Activated CD8-positive, alpha-beta T cell treated with anti-CD3 and anti-CD28 coated beads for 36 hours (primary cell): ENCODE results near the gene LAG3. TPM values are rescaled to one million over a fixed set of nuclear protein-coding genes. Genes with fewer than 3 reads are reported as not detected.

ENCODE experiments used
- ATAC-seq: fragments of 200-7000 bp; cut with Tn5 transposase; one replicate; pipeline ENCODE4 v1.10.0; 2021; ENCODE audit warnings: mild to moderate bottlenecking, moderate library complexity
- CTCF ChIA-PET: fragments of 350-600 bp; sonication (Branson Sonifier 250); formaldehyde crosslinking; loops from one replicate; lab custom pipeline; 2021; ENCODE audit warnings: antibody characterized with exemption; lab: Charles Lee
- POLR2A ChIA-PET: fragments of 350-600 bp; sonication (Branson Sonifier 250); formaldehyde crosslinking; loops from one replicate; lab custom pipeline; 2021; ENCODE audit warnings: antibody characterized with exemption; lab: Charles Lee
- DNase-seq: peaks from one replicate; pipeline ENCODE4 v3.0.0-alpha.2; 2020
- H3K27ac Mint-ChIP-seq: one replicate; pipeline ENCODE4 v1.8.0; 2021; ENCODE audit warnings: mild to moderate bottlenecking, mixed read lengths
- H3K27me3 Mint-ChIP-seq: one replicate; pipeline ENCODE4 v1.8.0; 2021; ENCODE audit warnings: mixed read lengths
- H3K36me3 Mint-ChIP-seq: one replicate; pipeline ENCODE4 v1.8.0; 2021; ENCODE audit warnings: low read depth, mixed read lengths
- H3K4me1 Mint-ChIP-seq: one replicate; pipeline ENCODE4 v1.8.0; 2021; ENCODE audit warnings: low read depth, mixed read lengths
- H3K4me3 Mint-ChIP-seq: one replicate; pipeline ENCODE4 v1.8.0; 2021; ENCODE audit warnings: mild to moderate bottlenecking, moderate library complexity, mixed read lengths
- H3K9me3 Mint-ChIP-seq: one replicate; pipeline ENCODE4 v1.8.0; 2021; ENCODE audit warnings: mixed read lengths
- CTCF ChIP-seq: fragments of 200-600 bp; IDR thresholded peaks from one replicate; pipeline ENCODE4 v1.8.0; 2022; ENCODE audit warnings: antibody characterized with exemption, mild to moderate bottlenecking
- intact Hi-C: fragments of 100-400 bp; cut with micrococcal nuclease; formaldehyde crosslinking; loops from one replicate; pipeline ENCODE4 v1.10.0; 2022
- total RNA-seq, 2 experiments: library from RNA; stranded (reverse); gene quantifications; one replicate each; pipeline ENCODE4 v1.2.3, GENCODE V29; 2021

LAG3 gene
- total RNA-seq = 100 to 1,000 TPM; 264 to 268 TPM

DNA sequence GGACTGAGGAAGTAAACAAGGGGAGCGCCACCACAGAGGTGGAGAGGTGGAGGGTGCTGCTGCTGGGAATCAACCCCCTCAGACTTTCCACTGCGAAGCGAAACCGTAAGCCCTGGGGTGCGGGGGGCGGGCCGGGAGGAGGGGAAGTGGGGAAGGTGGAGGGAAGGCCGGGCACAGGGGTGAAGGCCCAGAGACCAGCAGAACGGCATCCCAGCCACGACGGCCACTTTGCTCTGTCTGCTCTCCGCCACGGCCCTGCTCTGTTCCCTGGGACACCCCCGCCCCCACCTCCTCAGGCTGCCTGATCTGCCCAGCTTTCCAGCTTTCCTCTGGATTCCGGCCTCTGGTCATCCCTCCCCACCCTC is at the start of gene LAG3:
Gene LAG3 (plus strand): TSS at position 190 of the 365 bp plus-strand sequence. CDS start 333 bp downstream, outside the sequence.
- Mint-ChIP-seq H3K27me3 (peaks cover 7% of the 10 kb centered on the region), H3K4me1 (peaks cover 63% of the 10 kb centered on the region), H3K9me3 (no peaks in the 10 kb centered on the region), H3K4me3 (peak within 1 kb of the TSS; percentile 89), H3K27ac (peak within 1 kb of the TSS; percentile 87), H3K36me3 (peaks cover 65% of the 10 kb centered on the region)
- DNase-seq (peak; percentile 84), ATAC-seq (peak; percentile 33)
- no peak for TF ChIP-seq CTCF
- CTCF ChIA-PET = interaction anchor here (1.3 to 5.8 kb wide), 5 partner anchors 8 to 53 kb away, joined by 3 to 77 read pairs (median 4); partner anchors contain the start of genes COPS7A and MLF2
- POLR2A ChIA-PET = interaction anchor here (0.9 to 2.2 kb wide), 10 partner anchors 13 to 171 kb away, joined by 3 to 11 read pairs (median 4); partner anchors contain the start of genes C12orf57, COPS7A, MLF2 and RNU7-1
- intact Hi-C loops = no loop called here

GRCh38 chr12:6722863-6723262 is 49.5 kb upstream of the LAG3 start:
- Mint-ChIP-seq H3K27ac (peak overlapping the region; percentile 97), H3K36me3 (peaks cover 10% of the 10 kb centered on the region), H3K9me3 (no peaks in the 10 kb centered on the region), H3K27me3 (no peaks in the 10 kb centered on the region), H3K4me3 (peak overlapping the region; percentile 85), H3K4me1 (peaks cover 24% of the 10 kb centered on the region)
- ChIA-PET POLR2A (interaction anchor here (0.7 to 2.5 kb wide), 8 partner anchors 13 to 129 kb away, joined by 3 to 22 read pairs (median 6); partner anchors contain the start of genes CDCA3, LAG3, MLF2 and USP5), CTCF (interaction anchor here (0.9 to 2.8 kb wide), 18 partner anchors 9 to 129 kb away, joined by 3 to 33 read pairs (median 7); partner anchors contain the start of genes CDCA3, MLF2, PTMS and USP5)
- no peak for TF ChIP-seq CTCF
- no peak for DNase-seq
- intact Hi-C loops = no loop called here
- no peak for ATAC-seq

DNA sequence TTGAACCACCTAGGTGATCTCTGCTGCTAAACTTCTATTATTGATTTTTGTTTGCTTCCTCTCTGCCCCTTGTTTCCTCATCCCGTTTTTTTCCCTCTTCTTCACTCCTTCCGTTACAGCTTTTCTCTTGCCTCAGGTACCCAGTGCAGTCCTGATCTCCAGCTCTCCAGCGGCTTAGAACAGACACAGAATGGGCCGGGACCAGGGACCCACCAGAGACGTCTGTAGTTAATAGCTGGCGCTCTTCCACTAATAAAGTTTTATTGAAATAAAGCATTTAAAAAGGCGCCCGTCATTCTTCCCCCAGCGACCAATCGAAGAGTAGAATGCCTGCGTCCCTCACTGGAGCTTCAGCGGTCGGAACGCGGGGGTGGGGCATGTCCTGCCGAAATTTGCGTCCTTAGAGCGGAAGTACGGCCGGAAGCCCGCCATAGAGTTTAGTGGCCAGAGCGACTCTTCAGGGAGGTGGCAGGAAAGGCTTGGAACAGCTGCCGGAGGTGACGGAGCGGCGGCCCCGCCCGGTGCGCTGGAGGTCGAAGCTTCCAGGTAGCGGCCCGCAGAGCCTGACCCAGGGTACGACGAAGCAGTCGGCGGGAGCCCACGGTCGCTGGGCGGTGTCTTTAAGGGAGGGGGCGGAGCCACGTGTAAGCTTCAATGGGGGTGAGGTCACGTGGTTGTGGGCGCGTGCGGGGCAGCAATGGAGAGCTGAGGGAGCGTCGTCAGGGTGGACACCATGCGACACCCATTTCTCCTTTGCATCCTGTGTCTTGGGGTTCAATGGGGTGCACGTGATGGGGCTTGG is 48.5 kb upstream of the LAG3 start, which contains the start of gene COPS7A:
Gene COPS7A (plus strand): TSS at position 440 of the 802 bp plus-strand sequence. CDS start 611 bp downstream, outside the sequence.
- peak within 1 kb of the TSS; percentile 85 for H3K4me3 Mint-ChIP-seq
- DNase-seq = peak; percentile 100
- H3K27me3 Mint-ChIP-seq = no peaks in the 10 kb centered on the region
- H3K9me3 Mint-ChIP-seq = no peaks in the 10 kb centered on the region
- ChIA-PET CTCF (interaction anchor here (0.8 to 2.8 kb wide), 34 partner anchors 9 to 299 kb away, joined by 3 to 33 read pairs (median 4); partner anchors contain the start of genes CDCA3, MLF2, PTMS and SPSB2), POLR2A (interaction anchor here (0.6 to 2.5 kb wide), 26 partner anchors 9 to 220 kb away, joined by 3 to 22 read pairs (median 5); partner anchors contain the start of genes C12orf57, CDCA3, LAG3 and MLF2)
- H3K36me3 Mint-ChIP-seq = peaks cover 11% of the 10 kb centered on the region
- peak; percentile 94 for ATAC-seq
- intact Hi-C loops = no loop called here
- H3K4me1 Mint-ChIP-seq = peaks cover 24% of the 10 kb centered on the region
- TF ChIP-seq CTCF = no peak
- peak within 1 kb of the TSS; percentile 97 for H3K27ac Mint-ChIP-seq

GRCh38 chr12:6724409-6724797 is 47.9 kb upstream of the LAG3 start:
- no peaks in the 10 kb centered on the region for H3K9me3 Mint-ChIP-seq
- peaks cover 15% of the 10 kb centered on the region for H3K36me3 Mint-ChIP-seq
- peaks cover 24% of the 10 kb centered on the region for H3K4me1 Mint-ChIP-seq
- DNase-seq = peak; percentile 49
- ATAC-seq = peak; percentile 26
- intact Hi-C loops = no loop called here
- peak overlapping the region; percentile 97 for H3K27ac Mint-ChIP-seq
- no peak for TF ChIP-seq CTCF
- H3K4me3 Mint-ChIP-seq = peak overlapping the region; percentile 85
- POLR2A ChIA-PET = interaction anchor here (0.6 to 2.5 kb wide), 23 partner anchors 8 to 219 kb away, joined by 3 to 22 read pairs (median 5); partner anchors contain the start of genes C12orf57, CDCA3, LAG3 and MLF2
- H3K27me3 Mint-ChIP-seq = no peaks in the 10 kb centered on the region
- CTCF ChIA-PET = interaction anchor here (0.6 to 2.8 kb wide), 30 partner anchors 10 to 300 kb away, joined by 3 to 33 read pairs (median 4); partner anchors contain the start of genes CDCA3, ENO2, MLF2 and PTMS
